GM18507 (cell line): ENCODE measurements around the gene TRAF4.
A peak's percentile ranks its signal among the peaks of the same experiment; 100 is the strongest.

ENCODE experiments used
- DNase-seq: peaks from one replicate; pipeline ENCODE4 v3.0.0; 2011; ENCODE audit warnings: low read depth; ENCODE audit not compliant: insufficient read length; ENCODE audit errors: extremely low spot score
- FAIRE-seq: peaks from 2 replicates; lab custom pipeline; 2011; peaks lifted over from hg19 to GRCh38; lab: Jason Lieb, UNC

Gene TRAF4

GRCh38 chr17:28743243-28744103, at the start of gene TRAF4:
Gene TRAF4 (plus strand): TSS chr17:28744011. CDS start chr17:28744113, 102 bp downstream.
- DNase-seq (no peak), FAIRE-seq (peak; percentile 48)

- DNase-seq (no peak), FAIRE-seq (no peak)
Observed at GRCh38 chr17:28698253-28698941, 45.4 kb upstream of the TRAF4 start.

- no peak for FAIRE-seq
Observed at GRCh38 chr17:28700278-28700677, 43.5 kb upstream of the TRAF4 start.

GRCh38 chr17:28700830-28701492, 42.9 kb upstream of the TRAF4 start:
- DNase-seq = no peak
- FAIRE-seq = no peak

More at GRCh38 chr17:28700278-28700677, 43.5 kb upstream of the TRAF4 start:
- no peak for DNase-seq

GRCh38 chr17:28702026-28702751, 41.6 kb upstream of the TRAF4 start:
- DNase-seq = no peak
- no peak for FAIRE-seq

GRCh38 chr17:28702752-28703150, 41.1 kb upstream of the TRAF4 start:
- FAIRE-seq = no peak
- no peak for DNase-seq

- DNase-seq (no peak), FAIRE-seq (no peak)
Observed at GRCh38 chr17:28703552-28704218, 40.1 kb upstream of the TRAF4 start.

- no peak for FAIRE-seq
Observed at GRCh38 chr17:28704219-28704858, 39.5 kb upstream of the TRAF4 start.

GRCh38 chr17:28705074-28705659, 38.6 kb upstream of the TRAF4 start:
- FAIRE-seq = no peak
- no peak for DNase-seq

More at GRCh38 chr17:28704219-28704858, 39.5 kb upstream of the TRAF4 start:
- no peak for DNase-seq

- FAIRE-seq = no peak
- DNase-seq = no peak
Observed at GRCh38 chr17:28705728-28706334, 38.0 kb upstream of the TRAF4 start.

- FAIRE-seq = no peak
- DNase-seq = no peak
Observed at GRCh38 chr17:28706471-28707338, 37.1 kb upstream of the TRAF4 start.

- FAIRE-seq (no peak), DNase-seq (no peak)
Observed at GRCh38 chr17:28707339-28707720, 36.5 kb upstream of the TRAF4 start.

GRCh38 chr17:28710861-28711722, 32.7 kb upstream of the TRAF4 start:
- FAIRE-seq = peak; percentile 78
- DNase-seq = peak; percentile 86

- DNase-seq (no peak), FAIRE-seq (no peak)
Observed at GRCh38 chr17:28711723-28712031, 32.1 kb upstream of the TRAF4 start, which contains the start of gene PROCA1. Gene PROCA1 (minus strand): TSS chr17:28711888. CDS start chr17:28711660, 228 bp downstream.

GRCh38 chr17:28712032-28712704, 31.6 kb upstream of the TRAF4 start:
- peak; percentile 70 for FAIRE-seq
- no peak for DNase-seq
